Activated B cell treated with CpG ODN at 0.5 μM for 24 hours (primary cell): Measurements from ENCODE around the gene SGSH. TPM values are rescaled to one million over a fixed set of nuclear protein-coding genes. Genes with fewer than 3 reads are reported as not detected.

Experiments
- ATAC-seq: fragments of 200-7000 bp; cut with Tn5 transposase; one replicate; pipeline ENCODE4 v1.10.0; 2021; ENCODE audit warnings: low read depth, mild to moderate bottlenecking, moderate library complexity
- CTCF ChIA-PET: fragments of 350-600 bp; sonication (Branson Sonifier 250); formaldehyde crosslinking; loops from one replicate; lab custom pipeline; 2021; ENCODE audit warnings: antibody characterized with exemption; lab: Charles Lee
- POLR2A ChIA-PET: fragments of 350-600 bp; sonication (Branson Sonifier 250); formaldehyde crosslinking; loops from one replicate; lab custom pipeline; 2021; ENCODE audit warnings: antibody characterized with exemption; lab: Charles Lee
- DNase-seq: peaks from one replicate; pipeline ENCODE4 v3.0.0; 2022
- H3K27ac Mint-ChIP-seq: one replicate; pipeline ENCODE4 v1.8.0; 2020; ENCODE audit warnings: mixed read lengths
- H3K27me3 Mint-ChIP-seq: one replicate; pipeline ENCODE4 v1.8.0; 2021; ENCODE audit warnings: mixed read lengths
- H3K36me3 Mint-ChIP-seq: one replicate; pipeline ENCODE4 v1.8.0; 2021; ENCODE audit warnings: low read depth, mixed read lengths
- H3K4me1 Mint-ChIP-seq: one replicate; pipeline ENCODE4 v1.8.0; 2021; ENCODE audit warnings: mixed read lengths
- H3K4me3 Mint-ChIP-seq: one replicate; pipeline ENCODE4 v1.8.0; 2020; ENCODE audit warnings: mild to moderate bottlenecking, mixed read lengths
- H3K9me3 Mint-ChIP-seq: one replicate; pipeline ENCODE4 v1.8.0; 2020; ENCODE audit warnings: mixed read lengths
- intact Hi-C: fragments of 100-400 bp; cut with micrococcal nuclease; formaldehyde crosslinking; loops from one replicate; pipeline ENCODE4 v1.15.1; 2024
- total RNA-seq: library from RNA; stranded (reverse); gene quantifications from 2 replicates; pipeline ENCODE4 v1.2.3, GENCODE V29; 2022
- TF ChIP-seq, protein P1 (sequence below): fragments of 200-600 bp; IDR thresholded peaks from one replicate; pipeline ENCODE4 v1.8.0; 2022; ENCODE audit warnings: antibody characterized with exemption, mild to moderate bottlenecking

The SGSH gene
- total RNA-seq, 1 donor from 2014 or later = 41.3 TPM

- no peak for ATAC-seq
Measured at GRCh38 chr17:80171681-80172080, 48.5 kb downstream of the SGSH start.

GRCh38 chr17:80169784-80170500 lies 50.2 kb downstream of the SGSH start, which contains the start of gene CARD14:
TSS of gene CARD14 (plus strand) at chr17:80170030. CDS start at chr17:80181439, 11,409 bp downstream.
- TF ChIP-seq, protein P1, sequence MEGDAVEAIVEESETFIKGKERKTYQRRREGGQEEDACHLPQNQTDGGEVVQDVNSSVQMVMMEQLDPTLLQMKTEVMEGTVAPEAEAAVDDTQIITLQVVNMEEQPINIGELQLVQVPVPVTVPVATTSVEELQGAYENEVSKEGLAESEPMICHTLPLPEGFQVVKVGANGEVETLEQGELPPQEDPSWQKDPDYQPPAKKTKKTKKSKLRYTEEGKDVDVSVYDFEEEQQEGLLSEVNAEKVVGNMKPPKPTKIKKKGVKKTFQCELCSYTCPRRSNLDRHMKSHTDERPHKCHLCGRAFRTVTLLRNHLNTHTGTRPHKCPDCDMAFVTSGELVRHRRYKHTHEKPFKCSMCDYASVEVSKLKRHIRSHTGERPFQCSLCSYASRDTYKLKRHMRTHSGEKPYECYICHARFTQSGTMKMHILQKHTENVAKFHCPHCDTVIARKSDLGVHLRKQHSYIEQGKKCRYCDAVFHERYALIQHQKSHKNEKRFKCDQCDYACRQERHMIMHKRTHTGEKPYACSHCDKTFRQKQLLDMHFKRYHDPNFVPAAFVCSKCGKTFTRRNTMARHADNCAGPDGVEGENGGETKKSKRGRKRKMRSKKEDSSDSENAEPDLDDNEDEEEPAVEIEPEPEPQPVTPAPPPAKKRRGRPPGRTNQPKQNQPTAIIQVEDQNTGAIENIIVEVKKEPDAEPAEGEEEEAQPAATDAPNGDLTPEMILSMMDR = no peak
- Mint-ChIP-seq H3K9me3 (no peaks in the 10 kb centered on the region), H3K4me1 (no peaks in the 10 kb centered on the region), H3K4me3 (no peak within 1 kb of the TSS), H3K36me3 (no peaks in the 10 kb centered on the region), H3K27ac (no peak within 1 kb of the TSS), H3K27me3 (peaks cover 2% of the 10 kb centered on the region)
- ChIA-PET POLR2A (no interaction called here), CTCF (no interaction called here)
- intact Hi-C loops = no loop called here
- DNase-seq (no peak), ATAC-seq (no peak)

More at GRCh38 chr17:80171681-80172080, 48.5 kb downstream of the SGSH start:
- ChIA-PET CTCF (no interaction called here), POLR2A (no interaction called here)
- DNase-seq = no peak
- Mint-ChIP-seq H3K36me3 (no peaks in the 10 kb centered on the region), H3K4me1 (no peaks in the 10 kb centered on the region), H3K9me3 (no peaks in the 10 kb centered on the region), H3K27ac (no peak overlapping the region), H3K27me3 (peaks cover 2% of the 10 kb centered on the region), H3K4me3 (no peak overlapping the region)
- TF ChIP-seq, protein P1 = no peak
- intact Hi-C loops = no loop called here

DNA sequence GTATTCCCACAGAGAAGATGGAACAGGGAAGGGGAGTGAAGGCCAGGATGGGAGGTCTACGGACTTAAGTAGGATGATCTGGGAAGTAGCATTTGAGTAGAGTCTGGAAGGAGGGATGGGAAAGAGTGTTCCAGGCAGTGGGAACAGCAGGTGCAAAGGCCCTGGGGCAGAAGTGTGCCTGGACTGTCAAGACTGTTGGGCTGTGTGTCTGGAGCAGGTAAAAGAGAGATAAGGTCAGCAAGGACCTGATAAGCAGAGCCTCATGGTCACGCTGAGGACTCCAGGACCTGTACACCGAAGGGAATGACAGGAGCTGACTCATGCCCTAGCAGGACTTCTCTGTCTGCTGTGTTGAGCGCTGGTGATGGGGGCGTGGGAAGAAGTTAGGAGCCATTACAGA lies 51.0 kb downstream of the SGSH start:
- POLR2A ChIA-PET = no interaction called here
- no peaks in the 10 kb centered on the region for H3K36me3 Mint-ChIP-seq
- H3K4me1 Mint-ChIP-seq = no peaks in the 10 kb centered on the region

GRCh38 chr17:80168371-80168770 lies 51.8 kb downstream of the SGSH start:
- Mint-ChIP-seq H3K9me3 (no peaks in the 10 kb centered on the region), H3K27me3 (peaks cover 4% of the 10 kb centered on the region), H3K27ac (no peak overlapping the region), H3K4me1 (no peaks in the 10 kb centered on the region), H3K4me3 (no peak overlapping the region), H3K36me3 (no peaks in the 10 kb centered on the region)
- no peak for ATAC-seq
- ChIA-PET CTCF (no interaction called here), POLR2A (no interaction called here)
- TF ChIP-seq, protein P1 = no peak
- DNase-seq = no peak
- intact Hi-C loops = no loop called here

More for the DNA sequence above, 51.0 kb downstream of the SGSH start:
- no peak for DNase-seq
- Mint-ChIP-seq H3K27ac (no peak overlapping the region), H3K4me3 (no peak overlapping the region), H3K9me3 (no peaks in the 10 kb centered on the region), H3K27me3 (peaks cover 4% of the 10 kb centered on the region)
- CTCF ChIA-PET = no interaction called here
- TF ChIP-seq, protein P1 = no peak
- ATAC-seq = no peak
- intact Hi-C loops = no loop called here

DNA sequence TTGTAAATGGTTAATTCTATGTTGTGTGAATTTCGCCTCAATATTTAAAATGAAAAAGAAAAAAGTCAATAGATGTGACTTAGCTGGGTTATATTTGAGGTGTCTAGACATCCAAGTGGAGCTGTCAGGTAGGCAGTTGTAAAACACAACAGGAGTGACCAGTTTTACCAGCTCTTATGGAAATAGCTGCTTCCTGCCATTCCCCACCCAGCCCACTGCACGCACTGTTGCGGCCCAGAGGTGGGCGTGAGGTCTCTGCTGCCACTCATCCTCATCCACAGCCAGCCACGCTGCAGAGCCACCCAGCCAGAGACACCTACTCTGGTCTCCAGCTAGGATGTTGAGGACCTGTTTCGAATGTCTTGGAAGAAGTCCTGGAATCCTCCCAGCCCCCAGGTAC lies 53.7 kb downstream of the SGSH start:
- Mint-ChIP-seq H3K27ac (no peak overlapping the region), H3K27me3 (peaks cover 2% of the 10 kb centered on the region), H3K4me3 (no peak overlapping the region), H3K4me1 (no peaks in the 10 kb centered on the region), H3K9me3 (no peaks in the 10 kb centered on the region), H3K36me3 (no peaks in the 10 kb centered on the region)
- ChIA-PET POLR2A (interaction anchor here (0.7 kb wide), 1 partner anchor 21 kb away, joined by 4 read pairs; no protein-coding TSS in a partner anchor), CTCF (no interaction called here)
- DNase-seq = no peak
- intact Hi-C loops = no loop called here
- ATAC-seq = no peak
- TF ChIP-seq, protein P1 = no peak
